GM21619 (cell line): ENCODE measurements around the gene HOXA6.

ENCODE experiments used
- ATAC-seq: cut with Tn5 transposase; IDR thresholded peaks from one replicate; pipeline ENCODE4 v1.9.1; 2021; ENCODE audit not compliant: unreplicated experiment

The HOXA6 gene

DNA sequence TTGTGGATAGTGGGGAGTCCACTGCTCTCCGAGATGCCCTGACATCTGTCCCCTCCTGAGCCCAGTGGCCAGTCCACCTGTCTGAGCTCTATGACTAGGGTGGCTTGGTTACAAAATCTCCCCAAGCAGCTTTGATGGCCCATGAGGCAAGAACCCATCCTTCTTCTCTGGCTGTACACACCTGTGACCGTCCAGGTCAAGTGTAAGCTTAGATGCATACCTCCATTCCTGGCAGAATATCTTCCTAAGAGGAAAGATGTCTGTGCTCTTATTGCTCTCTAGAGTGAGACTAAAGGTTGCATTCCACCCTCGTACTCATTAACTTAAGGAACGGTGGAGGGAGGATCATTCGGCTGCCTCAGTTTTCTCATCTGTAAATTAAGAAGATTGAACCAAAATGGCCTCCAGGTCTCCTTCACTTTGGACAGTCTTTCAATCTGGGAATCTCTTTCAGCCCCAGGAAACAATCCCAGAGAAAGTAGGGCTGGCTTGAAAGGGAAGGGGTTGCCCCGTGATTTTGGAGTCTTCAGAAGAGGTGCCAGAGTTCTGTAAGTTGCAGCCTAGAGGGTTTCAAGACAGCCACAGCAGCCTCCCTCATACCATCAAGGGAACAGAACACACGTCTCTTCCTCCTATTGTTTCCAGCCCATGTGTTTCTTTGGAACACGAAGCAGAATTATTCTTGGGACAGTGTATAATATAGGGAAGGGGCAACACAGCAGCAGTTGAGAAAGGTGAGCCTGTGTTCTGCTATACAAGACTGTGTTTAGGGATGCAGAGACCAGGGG, 22.5 kb downstream of the HOXA6 start:
- ATAC-seq = no peak

DNA sequence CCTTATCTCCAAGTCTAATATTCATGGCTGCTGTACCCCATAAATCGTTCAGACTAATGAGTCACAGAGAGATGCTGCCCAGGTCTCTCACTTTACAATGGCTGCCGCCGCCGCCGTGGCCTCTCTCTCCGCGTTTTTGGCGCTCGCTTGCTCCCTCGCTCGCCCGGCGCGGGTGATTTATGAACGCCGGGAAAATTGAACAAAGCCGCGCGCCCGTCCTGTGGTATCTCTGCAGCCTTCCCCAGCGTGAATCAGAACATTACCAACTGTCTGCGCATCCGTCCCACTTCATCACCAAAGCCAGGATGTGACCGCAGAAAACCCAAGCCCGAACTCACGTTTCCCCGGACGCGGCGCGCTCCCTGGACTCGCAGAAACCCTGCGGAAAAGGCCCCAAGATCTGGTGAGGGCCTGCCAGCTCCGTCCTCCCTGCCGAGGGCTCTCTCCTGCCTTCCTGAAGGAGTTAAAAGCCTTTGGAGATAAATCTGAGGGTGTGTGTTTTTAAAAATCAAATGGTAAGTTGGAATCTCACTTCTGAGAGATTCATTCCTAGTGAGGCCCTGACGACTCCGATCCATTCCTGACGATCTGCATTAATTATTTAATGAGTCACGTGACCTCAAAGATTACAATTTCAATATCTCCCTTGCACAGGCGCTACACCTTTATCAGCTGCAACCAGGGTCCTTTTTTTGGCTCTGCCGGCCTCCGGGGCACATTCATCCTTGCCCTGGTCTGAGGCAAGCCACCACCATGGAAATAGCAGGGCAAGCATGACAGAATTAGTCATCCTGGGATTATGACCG, 23.3 kb downstream of the HOXA6 start:
- no peak for ATAC-seq

DNA sequence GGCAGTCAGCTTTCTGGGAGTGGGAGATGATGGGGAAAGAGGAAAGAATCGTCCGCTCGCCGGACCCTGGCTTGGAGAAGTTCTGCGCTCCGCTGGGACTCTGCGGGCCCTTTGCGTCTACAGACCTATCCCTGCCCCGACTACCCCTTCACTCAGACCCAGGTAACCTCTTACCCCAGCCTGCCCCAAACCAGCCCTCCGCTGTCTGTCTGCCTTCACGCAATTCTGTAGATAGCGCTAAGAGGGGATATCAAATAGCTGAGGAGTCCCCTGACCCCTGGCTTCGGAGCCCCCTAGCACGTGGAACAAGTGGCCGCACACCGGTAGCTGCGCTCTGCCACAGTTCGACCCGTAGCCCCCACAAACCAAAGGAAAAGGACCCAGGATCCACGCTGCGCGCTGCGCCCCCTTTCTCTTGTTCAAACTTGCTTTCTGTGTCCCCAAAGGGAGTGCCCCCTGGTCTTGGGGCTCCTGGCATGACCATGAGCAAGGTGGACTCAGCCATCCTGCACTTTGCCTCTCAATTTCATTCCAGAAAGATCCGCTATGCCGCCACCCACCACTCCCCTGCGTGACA, 24.0 kb downstream of the HOXA6 start:
- ATAC-seq = no peak

DNA sequence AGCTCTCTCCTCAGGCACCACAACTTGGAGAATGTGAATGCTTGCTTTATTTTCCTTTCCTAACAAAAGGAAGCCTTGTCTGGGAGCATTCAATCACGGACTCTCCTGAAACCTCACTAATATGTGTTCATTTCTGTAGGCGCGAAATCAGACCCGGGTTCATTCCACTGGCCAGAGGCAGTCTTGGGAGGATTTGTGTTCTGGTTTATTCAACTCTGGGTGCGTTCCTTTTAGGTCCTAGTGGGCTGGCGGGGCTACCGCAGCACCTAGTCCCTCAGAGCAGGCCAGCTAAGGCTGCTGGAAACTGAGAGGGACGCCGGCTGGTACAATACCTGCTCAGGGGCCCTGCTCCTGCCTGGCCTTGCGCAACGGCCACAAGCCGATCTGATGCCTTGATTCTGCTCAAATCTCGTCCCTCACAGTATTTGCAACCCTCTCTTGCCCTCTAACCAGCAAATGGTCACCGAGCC, 24.5 kb downstream of the HOXA6 start:
- ATAC-seq = no peak

DNA sequence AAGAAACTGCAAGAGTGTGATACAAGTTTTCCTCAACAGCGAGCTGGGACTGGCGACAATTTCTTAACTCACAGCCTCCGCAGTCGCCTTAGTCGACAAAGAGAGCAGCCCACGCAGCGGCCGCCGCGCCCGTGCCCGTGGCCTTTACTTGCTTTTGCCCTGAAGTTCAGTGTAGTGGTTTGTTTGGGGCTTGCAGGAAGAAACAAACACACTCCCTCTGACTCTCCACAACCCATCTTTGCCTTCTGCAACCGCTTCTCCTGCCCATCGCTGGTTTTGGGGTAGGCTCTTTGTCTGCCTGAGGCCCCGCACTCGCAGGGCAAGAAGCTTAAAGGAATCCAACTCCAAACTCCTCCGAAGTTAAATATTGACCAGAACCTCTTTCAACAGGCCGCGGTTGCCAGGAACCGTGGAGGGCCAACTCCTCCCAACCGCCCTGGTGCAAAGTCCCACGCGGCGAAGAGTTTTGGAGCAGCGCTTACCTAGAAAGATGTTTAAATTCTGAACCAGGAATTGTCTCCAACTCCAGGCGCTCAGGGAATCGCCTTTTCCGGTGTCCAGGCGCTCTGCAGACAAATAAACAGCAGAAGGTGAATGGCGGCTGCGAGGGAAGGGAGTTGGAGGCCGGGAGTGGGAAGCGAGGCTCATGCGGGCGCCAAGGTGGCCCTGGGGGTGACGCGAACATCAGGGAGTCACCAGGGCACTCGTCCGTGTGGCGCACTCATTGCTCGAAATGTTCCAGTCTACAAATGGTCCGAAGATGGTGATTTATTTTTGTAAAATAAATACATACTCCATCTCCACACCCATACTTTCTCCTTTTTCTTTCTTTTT, 25.3 kb downstream of the HOXA6 start:
- ATAC-seq = no peak

DNA sequence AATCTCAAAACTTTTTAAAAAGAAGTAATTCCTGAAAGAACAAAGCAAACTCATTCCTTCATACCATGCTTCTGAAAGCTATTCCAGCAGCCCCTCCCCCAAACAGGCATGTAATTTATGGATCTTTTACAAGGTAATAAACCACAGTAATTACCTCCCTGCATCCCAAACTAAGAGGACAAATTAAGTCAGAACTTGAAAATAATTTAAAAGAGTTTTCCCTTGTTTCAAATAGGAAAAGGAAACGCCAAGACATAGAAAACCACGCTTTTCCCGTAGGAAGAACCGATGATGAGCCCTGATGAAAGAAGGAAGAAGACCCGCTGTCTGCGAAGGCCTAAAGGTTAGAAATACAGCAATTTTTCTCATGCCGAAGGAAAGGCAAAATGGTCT, 25.9 kb downstream of the HOXA6 start:
- no peak for ATAC-seq

DNA sequence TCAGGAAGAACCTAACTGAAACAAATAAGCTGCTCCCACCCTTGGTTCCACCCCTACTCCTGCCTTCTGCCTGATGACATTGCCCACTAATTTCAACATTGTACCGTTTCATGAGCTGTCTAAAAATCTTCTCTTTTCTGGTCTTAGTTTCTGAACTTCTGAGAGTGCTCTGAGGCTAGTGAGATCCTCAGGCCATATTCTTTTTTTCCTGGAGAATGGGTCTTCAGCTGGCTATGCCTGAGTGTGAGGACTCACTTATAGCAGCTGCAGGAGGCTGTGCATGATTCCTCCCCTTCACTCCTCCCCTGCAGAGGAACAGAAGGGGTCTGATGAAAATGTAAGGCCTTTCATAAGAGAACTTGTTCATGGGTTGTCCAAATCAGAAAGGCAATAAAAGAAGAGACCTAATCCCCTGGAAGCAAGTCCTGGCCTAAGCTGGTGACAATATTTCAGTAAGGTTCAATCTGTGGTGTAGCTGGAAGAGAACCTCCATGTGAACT, 28.1 kb downstream of the HOXA6 start:
- no peak for ATAC-seq

DNA sequence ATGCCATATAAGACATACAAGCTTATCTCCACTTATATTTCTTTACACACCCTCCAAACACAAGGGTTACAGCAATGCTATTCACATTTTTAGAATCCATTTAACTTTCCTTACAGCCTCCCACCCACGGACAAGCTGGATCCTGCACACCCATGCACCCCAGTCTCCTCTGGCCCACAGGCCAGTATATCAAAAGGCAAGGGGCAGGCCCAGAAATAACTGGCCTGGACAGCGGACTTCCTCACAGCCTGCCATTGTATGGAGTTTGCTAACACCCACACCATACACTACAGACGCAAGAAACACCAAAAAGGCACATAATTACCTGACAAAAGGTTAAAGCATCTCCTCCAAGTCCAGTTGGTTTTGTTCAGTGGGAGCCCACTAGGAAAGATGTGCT, 29.0 kb downstream of the HOXA6 start:
- no peak for ATAC-seq

DNA sequence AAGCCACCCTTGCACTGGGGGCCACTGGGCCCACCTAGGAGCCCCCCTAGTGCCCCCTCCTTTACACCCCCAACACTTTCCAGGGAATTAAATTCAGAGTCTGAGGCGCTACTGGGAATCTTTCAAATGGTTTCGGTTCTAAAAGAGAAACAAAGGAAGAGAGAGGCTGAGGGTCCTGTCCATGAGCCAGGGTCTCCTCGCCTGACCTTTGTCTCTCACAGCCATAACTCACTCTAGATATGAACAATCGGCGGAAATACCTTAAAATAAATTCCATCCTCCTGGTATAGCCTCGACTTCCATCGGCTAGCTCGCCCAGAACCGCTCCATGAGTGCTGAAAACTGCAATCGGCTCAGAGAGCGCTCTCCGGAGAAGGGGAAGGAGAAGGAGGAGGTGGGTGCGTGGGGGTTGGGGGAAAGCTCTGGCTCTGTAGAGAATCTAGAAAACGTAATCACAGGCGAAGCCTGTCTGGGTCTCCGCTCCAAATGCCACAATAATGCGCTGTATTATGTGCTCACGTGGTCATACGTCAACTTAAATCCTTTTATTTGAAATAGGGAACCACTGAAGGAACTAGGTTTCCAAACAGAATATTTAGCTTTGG, 29.6 kb downstream of the HOXA6 start:
- ATAC-seq = no peak

DNA sequence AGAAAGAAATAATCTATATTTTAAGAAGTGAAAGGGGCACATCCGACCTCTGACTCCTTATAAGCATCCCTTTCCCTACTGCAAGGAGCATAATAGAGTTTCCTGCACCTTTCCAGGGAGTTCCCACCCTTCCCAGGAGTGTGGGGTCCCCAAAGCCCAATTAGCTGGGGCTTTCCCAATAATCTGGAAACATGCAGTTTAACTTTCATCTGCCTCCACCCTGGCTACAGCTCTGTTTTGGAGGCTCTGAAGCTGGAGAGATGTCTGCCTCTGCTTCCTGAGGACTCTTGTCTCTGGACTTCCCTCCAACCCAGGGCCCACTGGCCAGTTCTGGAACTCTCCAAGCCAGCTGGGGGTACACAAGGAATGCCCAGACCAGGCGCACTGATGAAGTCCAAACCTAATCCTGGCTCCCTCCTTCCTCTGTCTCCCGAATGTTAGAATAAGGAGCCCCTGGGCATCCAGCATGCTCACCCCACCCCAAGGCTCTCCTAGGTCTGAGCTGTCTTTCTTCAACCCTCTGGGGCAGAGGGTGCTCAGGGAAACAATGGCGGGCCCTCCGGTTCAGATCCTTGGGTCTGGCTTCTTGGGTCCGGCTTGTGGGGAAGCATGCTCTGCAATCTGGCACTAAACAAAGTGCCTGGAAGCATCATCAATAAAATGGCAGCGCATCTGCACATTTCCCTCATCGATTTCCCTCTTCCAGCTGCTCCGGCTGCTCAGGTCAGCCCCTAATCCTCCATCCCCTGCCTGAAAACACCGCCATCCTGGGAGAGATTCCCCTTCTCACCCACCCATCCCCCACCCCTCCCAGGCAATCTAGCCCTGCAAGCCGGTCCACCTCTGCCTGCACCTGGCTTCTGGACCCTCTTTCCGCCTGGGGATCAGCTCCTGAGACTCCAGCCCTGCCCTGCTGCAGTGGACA, 30.4 kb downstream of the HOXA6 start:
- no peak for ATAC-seq

DNA sequence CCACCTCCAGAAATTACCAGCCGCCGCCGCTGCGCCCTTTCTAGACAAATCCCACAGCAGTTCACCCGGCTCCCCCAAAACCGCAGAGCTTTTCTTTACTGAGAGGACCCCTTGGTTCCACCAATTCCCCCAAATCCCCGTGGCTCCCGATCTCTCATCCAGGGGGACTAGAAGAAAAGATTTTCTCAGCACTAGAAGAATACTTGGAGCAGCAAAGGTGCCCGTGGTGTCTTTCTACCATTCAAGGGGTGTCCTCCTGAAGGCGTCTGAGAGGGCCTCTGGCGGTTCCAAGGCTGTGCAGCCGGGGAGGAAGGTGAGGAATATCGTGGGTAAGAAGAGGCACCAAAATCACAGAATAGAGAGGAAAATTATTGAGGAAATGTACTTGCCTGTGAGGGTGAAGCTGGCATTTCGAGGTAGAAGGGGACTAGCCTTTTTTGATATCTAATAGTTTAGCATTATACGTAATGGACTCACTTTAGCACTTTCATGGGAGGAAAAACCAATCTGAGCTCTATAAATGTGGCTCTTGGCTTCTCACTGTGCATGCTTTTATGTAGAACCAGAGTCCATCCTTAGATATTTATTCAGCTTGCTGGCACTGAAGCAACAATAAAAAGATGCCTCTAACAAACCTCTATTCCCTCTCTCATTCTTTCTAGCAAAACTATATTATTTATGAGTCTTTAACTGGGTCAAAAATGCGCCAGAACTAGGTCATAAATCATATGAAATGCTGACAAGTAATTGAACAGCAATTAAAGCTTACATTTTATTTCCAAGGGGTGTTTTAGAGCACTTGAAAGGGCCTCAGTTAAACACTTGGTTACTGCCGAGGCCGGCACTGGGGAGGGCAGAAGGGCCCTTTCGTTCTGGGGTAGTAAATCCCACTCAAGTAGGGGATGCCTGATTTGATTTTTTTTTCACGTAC, 31.3 kb downstream of the HOXA6 start:
- ATAC-seq = no peak

DNA sequence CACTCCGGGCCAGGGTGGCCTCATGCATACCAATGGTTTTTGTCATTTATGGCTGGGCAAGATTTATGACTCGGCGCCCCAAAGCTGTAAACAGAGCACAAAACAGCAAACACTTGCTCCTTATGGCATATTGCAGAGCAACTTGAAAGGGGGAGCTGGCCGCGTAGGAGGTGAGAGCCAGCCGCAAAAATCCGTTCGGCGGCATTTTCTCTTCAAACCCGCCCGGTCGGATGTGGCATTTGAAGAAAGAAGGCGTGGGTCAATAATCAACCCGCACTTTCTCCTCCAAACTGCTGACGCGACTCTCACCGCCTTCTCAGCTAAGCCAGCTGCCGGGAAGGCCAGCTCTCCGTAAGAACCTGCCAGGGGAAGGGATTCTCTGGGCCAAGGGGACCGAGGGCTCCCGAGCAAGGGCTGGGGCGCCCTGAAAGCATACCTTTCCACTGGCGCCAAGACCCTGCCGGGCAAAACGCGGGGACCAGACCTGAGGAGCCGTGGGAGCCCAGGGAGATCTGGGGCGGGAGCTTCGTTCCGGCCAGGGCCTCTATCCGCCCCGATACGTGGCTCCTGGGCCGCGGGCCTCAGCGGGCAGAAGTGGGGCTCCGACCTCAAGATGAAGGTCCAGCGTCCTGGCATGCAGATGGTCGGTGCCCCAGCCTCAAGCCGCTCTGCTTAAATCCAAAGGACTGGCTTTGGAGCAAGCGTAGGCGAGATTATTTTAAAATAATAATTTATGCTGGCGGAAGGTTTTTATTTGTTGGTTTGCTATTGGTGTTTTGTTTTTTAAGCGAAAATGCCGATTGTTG, 32.1 kb downstream of the HOXA6 start:
- ATAC-seq = no peak

DNA sequence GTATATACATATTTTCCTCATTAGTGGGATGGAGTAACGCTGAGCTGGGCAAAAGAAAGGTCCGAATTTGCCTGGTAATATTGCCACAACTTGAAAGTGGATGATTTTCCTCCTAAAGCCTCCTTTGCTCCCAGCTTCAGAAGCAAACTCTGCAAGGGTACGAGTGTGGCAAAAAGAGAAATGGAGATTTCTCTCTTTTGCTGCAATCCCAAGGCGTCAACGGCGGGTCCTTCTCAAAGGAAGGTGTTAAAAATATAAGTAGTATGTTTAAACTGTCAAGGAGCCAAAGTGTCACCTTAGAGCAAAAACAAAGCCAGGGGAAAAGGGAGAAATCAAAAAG, 32.7 kb downstream of the HOXA6 start:
- no peak for ATAC-seq

DNA sequence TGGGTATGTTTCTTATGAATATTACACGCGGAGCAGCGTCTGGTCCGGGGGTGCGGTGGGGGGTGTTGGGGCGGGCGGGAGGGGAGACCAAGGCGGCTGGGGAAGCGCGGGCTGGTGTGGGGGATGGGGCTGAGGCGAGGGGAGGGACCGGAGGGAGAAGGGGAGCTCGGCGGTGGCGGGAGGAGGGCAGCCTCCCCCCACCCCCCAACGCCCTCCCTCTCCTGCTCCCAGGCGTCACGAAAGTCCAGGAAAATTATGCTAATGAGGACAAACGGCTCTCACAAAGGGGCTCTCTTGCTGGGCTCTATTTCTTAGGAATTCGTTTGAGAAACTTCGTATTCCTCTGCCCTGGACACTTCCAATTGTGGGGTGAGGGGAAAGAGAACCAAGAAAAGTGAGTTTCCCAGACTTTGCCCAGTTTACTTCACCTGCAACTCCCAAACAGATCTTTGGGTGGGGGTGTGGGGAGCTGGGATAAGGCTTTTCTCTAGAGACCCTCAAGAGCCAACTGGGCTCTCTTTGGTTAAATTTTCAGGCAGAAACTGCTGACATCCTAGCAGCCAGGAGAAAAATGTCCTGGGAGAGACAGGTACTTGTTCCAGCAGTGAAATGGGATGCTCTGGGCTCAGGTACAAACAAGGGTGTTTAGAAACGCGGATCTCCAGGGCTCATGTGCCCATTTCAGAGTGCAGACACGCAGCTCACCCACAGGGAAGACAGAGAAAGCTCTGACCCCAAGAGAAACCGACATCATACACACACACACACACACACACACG, 33.4 kb downstream of the HOXA6 start:
- ATAC-seq = no peak

DNA sequence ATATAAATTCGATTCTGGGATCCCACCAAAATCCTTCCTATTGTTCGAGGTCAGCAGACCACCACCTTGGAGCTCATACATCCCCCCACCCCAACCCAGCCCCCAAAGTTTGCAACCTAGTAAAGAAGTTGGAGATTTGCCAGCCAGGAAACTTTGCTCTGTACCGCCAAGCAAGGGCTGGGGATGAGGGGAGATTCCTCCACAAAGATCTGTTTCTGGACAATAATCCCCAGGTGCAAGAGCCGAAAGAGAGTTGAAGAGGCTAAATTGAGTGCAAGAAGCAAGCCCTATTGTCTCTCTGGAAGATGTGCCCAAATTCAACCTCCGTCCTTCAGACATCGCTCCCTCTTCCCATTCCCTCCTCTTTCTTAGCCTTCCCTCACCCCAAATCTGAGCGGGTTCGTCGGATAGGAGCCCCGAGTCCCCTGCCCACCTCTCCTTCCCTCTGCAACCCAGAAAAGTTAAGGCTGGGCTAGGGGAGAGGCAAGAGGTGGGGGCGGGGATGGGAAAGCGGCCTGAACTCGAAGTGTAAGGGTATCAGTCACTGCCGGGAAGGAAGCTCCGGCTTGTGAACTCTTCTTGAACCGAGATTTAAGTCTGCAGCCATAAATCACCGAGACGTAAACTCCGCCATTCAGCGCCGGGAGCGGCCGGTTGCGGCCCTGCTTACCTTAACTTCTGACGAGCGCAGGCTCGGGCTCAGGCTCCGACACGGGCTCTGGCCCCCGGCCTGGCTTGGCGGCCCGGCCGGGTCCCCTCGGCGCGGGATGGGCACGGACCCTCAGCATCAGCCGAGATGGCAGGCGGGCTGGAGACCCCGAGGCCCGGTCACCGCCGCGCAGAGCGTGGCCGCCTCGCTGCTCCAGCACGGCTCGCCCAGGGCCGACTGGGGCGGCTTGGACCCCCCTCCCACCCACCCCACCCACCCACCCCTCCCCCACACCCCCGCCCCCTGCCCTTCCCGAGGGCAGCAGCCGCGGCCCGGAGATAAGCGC, 34.3 kb downstream of the HOXA6 start:
- ATAC-seq = no peak

DNA sequence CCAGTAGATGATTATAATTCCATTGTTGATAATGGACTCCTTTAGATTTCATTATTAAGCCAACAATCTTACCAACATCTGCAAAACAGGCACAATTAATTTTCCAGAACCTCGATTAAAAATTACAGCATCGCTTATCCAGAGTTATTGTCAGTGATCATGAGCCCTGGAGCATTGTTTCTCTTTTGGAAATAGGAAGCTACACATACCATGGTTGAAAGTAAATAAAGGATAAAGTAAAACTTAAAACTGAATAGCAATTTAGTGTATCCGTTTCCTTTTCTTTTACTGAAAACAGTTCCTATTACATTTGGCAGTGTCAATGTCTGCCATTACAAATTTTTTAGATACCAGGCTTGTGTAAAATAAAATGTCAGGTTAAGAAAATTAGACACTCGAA, 35.2 kb downstream of the HOXA6 start:
- ATAC-seq = no peak
